PC-9 (cell line): Measurements from ENCODE around the gene ATXN3L.

Experiments used
- EZH2 ChIP-seq: fragments of 200-600 bp; sonication (generic); IDR thresholded peaks from 2 replicates; pipeline ENCODE4 v1.8.0; 2017; ENCODE audit warnings: antibody characterized with exemption, low read depth
- TF ChIP-seq, protein P1 (sequence below): fragments of 200-600 bp; sonication (generic); conservative IDR thresholded peaks from 2 replicates; pipeline ENCODE4 v1.6.1; 2017; ENCODE audit warnings: mixed run types, antibody characterized with exemption, mild to moderate bottlenecking, moderate library complexity

DNA sequence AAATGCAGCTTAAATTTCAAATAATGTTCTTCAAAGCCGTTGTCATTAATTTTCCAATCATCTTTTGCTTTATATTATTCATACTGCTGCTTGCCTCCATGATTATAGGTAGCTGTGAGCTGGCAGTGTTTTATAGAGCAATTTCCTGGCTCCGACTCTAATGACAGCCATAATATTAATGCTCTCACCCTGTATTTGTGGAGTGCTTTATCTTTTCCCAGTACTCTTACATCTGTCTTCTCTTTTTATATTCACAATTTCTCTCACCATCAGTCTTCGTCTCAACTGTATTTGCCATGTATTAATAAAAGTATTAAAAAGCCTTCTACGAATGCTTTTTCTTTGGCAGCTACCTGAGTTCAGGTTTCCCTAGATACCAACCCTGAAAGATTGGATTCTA is 21.0 kb downstream of the ATXN3L start:
- TF ChIP-seq, protein P1, sequence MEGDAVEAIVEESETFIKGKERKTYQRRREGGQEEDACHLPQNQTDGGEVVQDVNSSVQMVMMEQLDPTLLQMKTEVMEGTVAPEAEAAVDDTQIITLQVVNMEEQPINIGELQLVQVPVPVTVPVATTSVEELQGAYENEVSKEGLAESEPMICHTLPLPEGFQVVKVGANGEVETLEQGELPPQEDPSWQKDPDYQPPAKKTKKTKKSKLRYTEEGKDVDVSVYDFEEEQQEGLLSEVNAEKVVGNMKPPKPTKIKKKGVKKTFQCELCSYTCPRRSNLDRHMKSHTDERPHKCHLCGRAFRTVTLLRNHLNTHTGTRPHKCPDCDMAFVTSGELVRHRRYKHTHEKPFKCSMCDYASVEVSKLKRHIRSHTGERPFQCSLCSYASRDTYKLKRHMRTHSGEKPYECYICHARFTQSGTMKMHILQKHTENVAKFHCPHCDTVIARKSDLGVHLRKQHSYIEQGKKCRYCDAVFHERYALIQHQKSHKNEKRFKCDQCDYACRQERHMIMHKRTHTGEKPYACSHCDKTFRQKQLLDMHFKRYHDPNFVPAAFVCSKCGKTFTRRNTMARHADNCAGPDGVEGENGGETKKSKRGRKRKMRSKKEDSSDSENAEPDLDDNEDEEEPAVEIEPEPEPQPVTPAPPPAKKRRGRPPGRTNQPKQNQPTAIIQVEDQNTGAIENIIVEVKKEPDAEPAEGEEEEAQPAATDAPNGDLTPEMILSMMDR, result no peak
- TF ChIP-seq EZH2, result no peak
